AG04450 (cell line): ENCODE measurements around the gene DHRS13. TPM values are rescaled to one million over a fixed set of nuclear protein-coding genes. Genes with fewer than 3 reads are reported as not detected.

Experiments used
- CTCF ChIA-PET: fragments of 300-600, 350-600 bp; formaldehyde crosslinking; extraction: SDS; loops from one replicate; lab custom pipeline; 2022; ENCODE audit warnings: antibody characterized with exemption, inconsistent platforms; lab: Charles Lee
- POLR2A ChIA-PET: fragments of 350-600 bp; formaldehyde crosslinking; extraction: SDS; loops from one replicate; lab custom pipeline; 2021; ENCODE audit warnings: antibody characterized with exemption, inconsistent platforms; lab: Yijun Ruan, JAX
- DNase-seq: peaks from one replicate; pipeline ENCODE4 v3.0.0-alpha.2; 2011; ENCODE audit warnings: low read depth, low spot score
- H3K27ac ChIP-seq: one replicate; pipeline ENCODE4 v1.5.1; 2012; ENCODE audit warnings: low read depth, low read length, control low read depth
- H3K27me3 ChIP-seq: one replicate; pipeline ENCODE4 v1.6.0; 2012; ENCODE audit warnings: low read length; ENCODE audit not compliant: control insufficient read depth, insufficient read depth
- H3K4me3 ChIP-seq: 2 replicates; pipeline ENCODE4 v1.5.1; 2011; ENCODE audit warnings: mild to moderate bottlenecking, low read depth, low read length, control low read depth
- H3K9me3 ChIP-seq: 2 replicates; pipeline ENCODE4 v1.5.1; 2012; ENCODE audit warnings: low read length; ENCODE audit not compliant: control insufficient read depth, insufficient read depth
- polyA plus RNA-seq: library from polyadenylated mRNA; depleted of rRNA; stranded (reverse); fragments of >200 nt; gene quantifications from 2 replicates; pipeline ENCODE4 v1.2.3, GENCODE V29; 2011
- TF ChIP-seq, protein P1 (sequence below): IDR thresholded peaks from 2 replicates; pipeline ENCODE4 v1.5.1; 2011; ENCODE audit warnings: low read depth, low read length, control low read depth, inconsistent platforms

DHRS13 gene
- polyA plus RNA-seq, 1 experiment = 2.9 TPM

DNA sequence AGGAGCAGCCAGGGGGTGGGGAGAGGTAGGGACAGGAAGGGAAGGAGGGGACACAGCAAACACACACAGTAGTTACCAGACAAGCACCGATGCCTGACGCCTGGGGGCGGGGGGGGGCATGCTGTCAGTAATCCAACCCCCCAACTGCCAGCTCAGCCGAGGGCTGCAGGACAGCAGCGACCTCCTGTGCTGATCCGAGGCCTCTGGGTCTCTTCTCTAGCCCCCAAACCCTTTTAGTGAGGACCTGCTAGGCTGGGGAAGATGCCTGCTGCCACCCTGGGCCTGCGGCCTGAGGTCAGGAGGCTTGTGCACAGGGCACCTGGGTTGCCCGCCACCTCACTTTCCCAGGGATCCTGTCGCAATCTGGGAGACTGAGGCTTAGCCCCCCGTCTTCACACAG, 16.9 kb downstream of the DHRS13 start:
- no peaks in the 10 kb centered on the region for H3K9me3 ChIP-seq
- H3K27me3 ChIP-seq = no peaks in the 10 kb centered on the region
- no peak for DNase-seq
- H3K27ac ChIP-seq = no peak overlapping the region
- H3K4me3 ChIP-seq = no peak overlapping the region
- ChIA-PET CTCF (interaction anchor here (1.6 kb wide), 1 partner anchor 122 kb away, joined by 4 read pairs; no protein-coding TSS in a partner anchor), POLR2A (no interaction called here)
- TF ChIP-seq, protein P1, sequence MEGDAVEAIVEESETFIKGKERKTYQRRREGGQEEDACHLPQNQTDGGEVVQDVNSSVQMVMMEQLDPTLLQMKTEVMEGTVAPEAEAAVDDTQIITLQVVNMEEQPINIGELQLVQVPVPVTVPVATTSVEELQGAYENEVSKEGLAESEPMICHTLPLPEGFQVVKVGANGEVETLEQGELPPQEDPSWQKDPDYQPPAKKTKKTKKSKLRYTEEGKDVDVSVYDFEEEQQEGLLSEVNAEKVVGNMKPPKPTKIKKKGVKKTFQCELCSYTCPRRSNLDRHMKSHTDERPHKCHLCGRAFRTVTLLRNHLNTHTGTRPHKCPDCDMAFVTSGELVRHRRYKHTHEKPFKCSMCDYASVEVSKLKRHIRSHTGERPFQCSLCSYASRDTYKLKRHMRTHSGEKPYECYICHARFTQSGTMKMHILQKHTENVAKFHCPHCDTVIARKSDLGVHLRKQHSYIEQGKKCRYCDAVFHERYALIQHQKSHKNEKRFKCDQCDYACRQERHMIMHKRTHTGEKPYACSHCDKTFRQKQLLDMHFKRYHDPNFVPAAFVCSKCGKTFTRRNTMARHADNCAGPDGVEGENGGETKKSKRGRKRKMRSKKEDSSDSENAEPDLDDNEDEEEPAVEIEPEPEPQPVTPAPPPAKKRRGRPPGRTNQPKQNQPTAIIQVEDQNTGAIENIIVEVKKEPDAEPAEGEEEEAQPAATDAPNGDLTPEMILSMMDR = no peak

- Histone ChIP-seq H3K27ac (no peak overlapping the region), H3K27me3 (no peaks in the 10 kb centered on the region), H3K9me3 (no peaks in the 10 kb centered on the region), H3K4me3 (no peak overlapping the region)
- ChIA-PET CTCF (interaction anchor here (1.6 kb wide), 1 partner anchor 122 kb away, joined by 4 read pairs; no protein-coding TSS in a partner anchor), POLR2A (interaction anchor here (0.6 kb wide), 1 partner anchor 42 kb away, joined by 4 read pairs; no protein-coding TSS in a partner anchor)
- TF ChIP-seq, protein P1 = no peak
- no peak for DNase-seq
Measured at GRCh38 chr17:28885363-28885762, 17.5 kb downstream of the DHRS13 start.

GRCh38 chr17:28883967-28884702, 18.7 kb downstream of the DHRS13 start:
- TF ChIP-seq, protein P1 = no peak
- ChIA-PET CTCF (no interaction called here), POLR2A (no interaction called here)
- H3K27me3 ChIP-seq = no peaks in the 10 kb centered on the region
- H3K9me3 ChIP-seq = no peaks in the 10 kb centered on the region
- H3K27ac ChIP-seq = no peak overlapping the region
- H3K4me3 ChIP-seq = no peak overlapping the region
- no peak for DNase-seq

DNA sequence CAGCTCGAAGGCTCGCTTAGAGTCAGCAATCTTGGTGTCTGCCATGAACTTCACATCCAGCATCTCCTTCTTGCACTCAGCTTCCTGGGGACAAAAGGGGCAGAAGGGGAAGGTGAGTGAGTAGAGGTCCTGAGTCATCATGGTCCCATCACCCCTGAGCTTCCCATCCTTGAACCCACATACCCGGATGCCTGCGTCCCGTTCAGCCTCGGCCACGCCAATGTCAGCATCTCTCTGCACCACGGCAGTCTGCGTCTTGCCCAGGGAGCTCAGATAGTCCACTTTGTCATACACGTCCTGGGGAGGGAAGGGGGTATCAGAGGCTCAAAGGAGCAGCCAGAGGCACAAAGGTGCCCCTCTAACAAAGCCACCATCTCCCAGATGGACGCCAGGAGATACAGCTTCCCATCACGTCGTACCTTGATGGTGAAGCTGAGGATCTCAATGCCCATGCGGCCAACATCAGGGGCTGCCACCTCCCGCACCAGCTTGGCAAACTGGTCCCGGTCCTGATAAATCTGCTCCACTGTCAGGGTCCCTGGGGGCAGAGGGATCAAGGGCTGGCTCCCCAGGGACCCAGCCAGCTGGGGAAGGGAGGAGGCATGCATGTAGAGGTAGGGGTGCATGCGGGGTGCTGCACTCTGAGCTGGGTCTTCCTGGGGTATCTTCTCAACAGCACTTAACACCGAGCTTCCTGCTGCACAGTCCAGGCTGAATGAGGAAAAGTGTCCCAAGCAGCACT, 20.6 kb downstream of the DHRS13 start:
- Histone ChIP-seq H3K27ac (peak overlapping the region; percentile 0), H3K9me3 (no peaks in the 10 kb centered on the region), H3K27me3 (no peaks in the 10 kb centered on the region), H3K4me3 (no peak overlapping the region)
- no peak for DNase-seq
- ChIA-PET POLR2A (interaction anchor here (1.0 kb wide), 1 partner anchor 119 kb away, joined by 3 read pairs; no protein-coding TSS in a partner anchor), CTCF (interaction anchor here (1.9 kb wide), 1 partner anchor 119 kb away, joined by 8 read pairs; no protein-coding TSS in a partner anchor)
- TF ChIP-seq, protein P1 = no peak
